Small intestine (tissue), 7 donors: Measurements from ENCODE around the gene STAT4. TPM values are rescaled to one million over a fixed set of nuclear protein-coding genes. Genes with fewer than 3 reads are reported as not detected.

Experiments used
- DNase-seq, 2 donors: peaks; one replicate each; pipeline versions ENCODE4 v3.0.0 to v3.0.0-alpha.2; 2013
- FAIRE-seq: peaks from 2 replicates; lab custom pipeline; 2012; peaks lifted over from hg19 to GRCh38; lab: Jason Lieb, UNC
- H3K27ac ChIP-seq, 3 donors: one replicate each; pipeline ENCODE4 v1.5.1; 2013; ENCODE audit warnings: low read length in 2 of 3, mild to moderate bottlenecking in 2 of 3, control low read depth in 1 of 3, inconsistent platforms in 1 of 3, low read depth in 1 of 3, moderate library complexity in 1 of 3
- H3K27me3 ChIP-seq, 3 donors: one replicate each; pipeline ENCODE4 v1.6.1; 2013; ENCODE audit warnings: low read length in 3 of 3, inconsistent platforms in 1 of 3; ENCODE audit not compliant: control insufficient read depth in 3 of 3, insufficient read depth in 3 of 3
- H3K36me3 ChIP-seq, 3 donors: one replicate each; pipeline ENCODE4 v1.6.1; 2013; ENCODE audit warnings: low read length in 3 of 3, inconsistent platforms in 1 of 3, low read depth in 1 of 3, mild to moderate bottlenecking in 1 of 3, moderate library complexity in 1 of 3; ENCODE audit not compliant: control insufficient read depth in 3 of 3, insufficient read depth in 2 of 3
- H3K4me1 ChIP-seq, 3 donors: one replicate each; pipeline ENCODE4 v1.6.1; 2013; ENCODE audit warnings: low read length in 2 of 3, inconsistent platforms in 1 of 3, low read depth in 1 of 3, mild to moderate bottlenecking in 1 of 3, moderate library complexity in 1 of 3; ENCODE audit not compliant: control insufficient read depth in 3 of 3, insufficient read depth in 2 of 3
- H3K4me3 ChIP-seq, 3 donors: one replicate each; pipeline ENCODE4 v1.5.1; 2013; ENCODE audit warnings: low read length in 3 of 3, control low read depth in 1 of 3, inconsistent platforms in 1 of 3, low read depth in 1 of 3, mild to moderate bottlenecking in 1 of 3, moderate library complexity in 1 of 3
- H3K9me3 ChIP-seq, 2 donors: one replicate each; pipeline ENCODE4 v1.6.1; 2013; ENCODE audit warnings: low read depth in 1 of 2, low read length in 1 of 2; ENCODE audit not compliant: control insufficient read depth in 2 of 2, insufficient read depth in 1 of 2
- WGBS, 3 donors: extraction: QIAGEN DNeasy Blood & Tissue Kit; methylation state at CpG; one replicate each; pipeline ENCODE4 v1.1.7; 2013; 5-methylcytosine and 5-hydroxymethylcytosine counted together
- polyA plus RNA-seq, 4 donors: library from polyadenylated mRNA; stranded (reverse) in 3 of 4; unstranded in 1 of 4; fragments of 200-250 nt in 3 of 4; fragments of 120-200 nt in 1 of 4; gene quantifications; one replicate each; pipeline versions ENCODE4 v1.2.1 to v1.2.3, GENCODE V29; 2013
- donor health status: healthy with polysubstance abuse.
- donor health status: control.
- donor health status: control.
- donor health status: Bipolar disorder and iron deficiency.
- donor health status: healthy.

Gene STAT4
- polyA plus RNA-seq, 4 donors: 1.0 to 2.8 (median 1.6) TPM

DNA sequence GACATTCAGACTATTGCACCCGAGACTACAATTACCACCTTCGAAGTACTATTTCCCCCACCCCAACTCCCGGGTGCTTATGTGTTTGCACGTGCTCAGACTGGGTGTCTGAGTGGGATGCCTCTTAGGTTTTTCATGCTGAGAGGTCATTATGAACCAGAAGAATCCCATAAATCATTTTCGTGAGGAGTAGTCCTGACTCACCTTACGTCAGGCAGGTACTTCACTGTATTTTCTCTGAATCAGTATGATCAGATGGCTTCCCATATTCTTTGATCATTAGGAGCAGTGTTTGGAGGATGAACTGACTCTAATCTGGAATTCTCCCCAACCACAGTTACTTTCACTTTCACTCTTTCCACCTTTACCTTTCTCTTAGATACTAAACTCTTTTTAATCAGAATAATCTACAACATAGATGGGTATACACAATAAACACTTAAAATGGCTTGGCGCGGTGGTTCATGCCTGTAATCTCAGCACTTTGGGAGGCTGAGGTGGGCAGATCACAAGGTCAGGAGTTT is 38.4 kb upstream of the STAT4 start:
- Histone ChIP-seq H3K4me1 (no peaks in the 10 kb centered on the region), H3K27ac (no peak overlapping the region), H3K4me3 (no peak overlapping the region), H3K36me3 (no peaks in the 10 kb centered on the region), H3K27me3 (no peaks in the 10 kb centered on the region), H3K9me3 (peaks cover 0 to 3% of the 10 kb centered on the region in 2 donors)
- FAIRE-seq: no peak
- DNase-seq: peak in 1 of 2 donors; percentile 35
- 80 to 89% (median 84%) methylated on average over 8 of the region's 8 CpGs for WGBS, 3 donors

DNA sequence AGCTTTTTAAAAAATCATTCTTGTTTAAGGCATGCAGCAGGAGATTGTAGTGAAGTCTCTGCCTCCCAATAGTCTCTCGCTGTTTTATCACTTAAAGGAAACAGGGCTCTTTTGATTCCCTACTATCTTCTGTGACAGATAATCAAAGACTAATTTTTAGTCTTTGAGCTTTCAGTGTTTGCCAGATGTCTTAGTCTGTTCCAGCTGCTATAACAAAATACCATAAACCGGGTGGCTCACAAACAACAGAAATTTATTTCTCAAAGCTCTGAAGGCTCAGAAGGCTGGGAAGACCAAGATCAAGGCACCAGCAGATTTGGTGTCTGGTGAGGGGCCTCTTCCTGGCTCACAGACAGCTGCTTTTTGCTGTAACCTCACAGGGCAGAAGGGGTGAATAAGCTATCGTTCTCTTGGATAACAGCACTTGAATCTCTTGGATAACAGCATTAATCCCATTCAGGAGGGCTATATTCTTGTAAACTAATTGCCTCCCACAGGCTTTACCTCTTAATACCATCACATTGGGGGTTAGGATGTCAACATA is 37.8 kb upstream of the STAT4 start:
- no peak overlapping the region for H3K27ac ChIP-seq
- 76 to 88% (median 84%) methylated on average over 3 of the region's 3 CpGs for WGBS, 3 donors
- no peak overlapping the region for H3K4me3 ChIP-seq
- peaks cover 0 to 3% of the 10 kb centered on the region in 2 donors for H3K9me3 ChIP-seq
- H3K27me3 ChIP-seq: no peaks in the 10 kb centered on the region
- no peak for FAIRE-seq
- no peak for DNase-seq
- H3K36me3 ChIP-seq: no peaks in the 10 kb centered on the region
- H3K4me1 ChIP-seq: no peaks in the 10 kb centered on the region

DNA sequence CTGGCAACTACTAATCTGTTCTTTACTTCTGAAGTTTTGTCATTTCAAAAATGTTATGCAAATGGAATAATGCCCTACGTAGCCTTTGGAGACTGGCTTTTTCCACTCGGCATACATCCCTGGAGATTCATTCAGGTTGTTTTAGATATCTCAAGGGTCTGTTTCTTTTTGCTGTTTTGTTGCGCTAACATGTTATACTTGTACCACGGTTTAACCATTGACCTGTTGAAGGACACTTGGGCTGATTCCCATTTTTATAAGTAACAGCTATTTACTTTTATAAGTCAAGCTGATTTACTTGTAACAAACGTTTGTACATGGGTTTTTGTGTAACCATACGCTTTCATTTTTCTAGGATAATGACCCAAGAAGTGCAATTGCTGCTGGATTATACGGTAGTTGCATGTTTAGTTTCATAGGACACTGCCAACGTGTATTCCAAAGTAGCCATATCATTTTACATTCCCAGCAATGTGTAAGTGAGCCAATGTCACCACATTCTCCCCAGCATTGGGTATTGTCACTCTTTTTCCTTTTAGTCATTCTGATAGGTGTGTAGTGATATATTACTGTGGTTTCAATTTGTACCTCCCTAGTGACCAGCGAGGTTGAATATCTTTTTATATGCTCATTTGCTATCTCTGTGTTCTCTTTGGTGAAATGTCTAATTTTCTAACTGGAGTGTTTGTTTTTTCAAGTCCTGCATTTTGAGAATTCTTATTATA is 36.5 kb upstream of the STAT4 start:
- H3K4me1 ChIP-seq: no peaks in the 10 kb centered on the region
- H3K36me3 ChIP-seq: no peaks in the 10 kb centered on the region
- H3K27me3 ChIP-seq: no peaks in the 10 kb centered on the region
- DNase-seq (no peak), FAIRE-seq (no peak)
- H3K4me3 ChIP-seq: no peak overlapping the region
- H3K27ac ChIP-seq: no peak overlapping the region
- H3K9me3 ChIP-seq: peaks cover 0 to 3% of the 10 kb centered on the region in 2 donors
- 80 to 84% (median 84%) methylated on average over 9 of the region's 9 CpGs for WGBS, 3 donors

DNA sequence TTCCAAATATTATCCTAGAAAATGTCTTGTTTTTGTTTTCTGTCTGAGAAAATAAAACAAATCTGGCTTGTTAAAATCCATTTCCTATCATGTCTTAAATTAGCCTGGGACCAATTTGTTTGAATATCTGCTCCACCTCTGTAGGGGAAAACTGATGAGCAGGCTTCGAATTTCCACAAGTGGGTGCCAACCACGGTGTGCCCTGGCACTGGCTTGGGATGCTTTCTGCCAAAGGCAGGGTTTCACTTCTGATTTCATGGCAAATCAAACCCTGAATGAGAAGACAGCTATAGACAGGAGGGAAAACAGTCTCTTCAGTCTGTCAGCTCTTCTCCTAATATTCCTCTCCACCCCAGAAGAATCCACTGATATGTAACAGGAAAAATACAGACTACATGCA is 33.7 kb upstream of the STAT4 start:
- H3K36me3 ChIP-seq: no peaks in the 10 kb centered on the region
- no peak for DNase-seq
- 80 to 92% (median 83%) methylated on average over 2 of the region's 2 CpGs for WGBS, 3 donors
- H3K4me1 ChIP-seq: peaks cover 0 to 3% (median 0%) of the 10 kb centered on the region in 3 donors
- no peaks in the 10 kb centered on the region for H3K27me3 ChIP-seq
- H3K27ac ChIP-seq: no peak overlapping the region
- no peak for FAIRE-seq
- no peaks in the 10 kb centered on the region for H3K9me3 ChIP-seq
- H3K4me3 ChIP-seq: no peak overlapping the region

DNA sequence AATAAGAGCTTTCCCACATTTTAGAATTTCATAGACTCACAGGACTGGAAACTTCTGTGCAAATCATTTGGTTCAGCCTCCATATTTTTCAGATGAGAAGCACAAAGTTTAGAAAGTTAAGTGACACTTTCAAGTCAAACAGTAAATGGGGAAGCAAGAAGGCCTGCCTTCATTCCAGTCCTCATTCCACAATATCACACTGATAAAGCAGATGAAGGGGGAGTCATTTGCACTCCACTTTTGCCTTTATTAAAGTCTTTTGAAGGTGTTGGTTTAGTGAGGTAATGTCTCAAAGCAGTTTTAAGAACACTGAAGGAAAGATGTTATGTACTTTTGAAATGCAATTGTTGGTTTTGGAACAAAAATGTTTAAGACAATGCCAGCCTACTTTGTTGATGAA is 32.7 kb upstream of the STAT4 start:
- peaks cover 0 to 3% (median 3%) of the 10 kb centered on the region in 3 donors for H3K4me1 ChIP-seq
- no peak overlapping the region for H3K27ac ChIP-seq
- no peaks in the 10 kb centered on the region for H3K9me3 ChIP-seq
- FAIRE-seq: no peak
- no peaks in the 10 kb centered on the region for H3K36me3 ChIP-seq
- DNase-seq: no peak
- H3K4me3 ChIP-seq: no peak overlapping the region
- no peaks in the 10 kb centered on the region for H3K27me3 ChIP-seq

DNA sequence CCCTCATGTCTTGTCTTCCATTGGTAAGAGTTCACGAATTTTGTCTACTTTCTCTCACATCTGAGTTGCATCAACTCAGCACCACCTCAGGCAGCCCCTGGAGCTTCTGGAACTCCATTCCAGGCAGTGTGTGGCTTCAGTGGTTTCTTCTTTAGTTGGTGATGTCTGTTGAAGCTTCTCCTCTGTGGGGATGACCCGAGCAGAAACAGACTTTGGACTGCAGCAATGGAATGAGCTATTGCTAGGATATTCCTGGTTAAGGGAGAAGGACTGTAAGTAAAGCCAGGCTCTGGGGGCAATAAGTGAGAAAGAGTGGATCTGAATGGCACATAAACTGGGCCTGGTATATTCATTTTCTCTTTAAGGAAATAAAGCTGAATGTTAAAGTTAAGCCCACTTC is 32.3 kb upstream of the STAT4 start:
- DNase-seq (peak in 1 of 2 donors; percentile 30), FAIRE-seq (no peak)
- no peaks in the 10 kb centered on the region for H3K36me3 ChIP-seq
- H3K9me3 ChIP-seq: no peaks in the 10 kb centered on the region
- H3K4me3 ChIP-seq: no peak overlapping the region
- 65 to 79% (median 75%) methylated on average over 2 of the region's 2 CpGs for WGBS, 3 donors
- H3K27me3 ChIP-seq: no peaks in the 10 kb centered on the region
- peaks cover 0 to 5% (median 4%) of the 10 kb centered on the region in 3 donors for H3K4me1 ChIP-seq
- no peak overlapping the region for H3K27ac ChIP-seq

DNA sequence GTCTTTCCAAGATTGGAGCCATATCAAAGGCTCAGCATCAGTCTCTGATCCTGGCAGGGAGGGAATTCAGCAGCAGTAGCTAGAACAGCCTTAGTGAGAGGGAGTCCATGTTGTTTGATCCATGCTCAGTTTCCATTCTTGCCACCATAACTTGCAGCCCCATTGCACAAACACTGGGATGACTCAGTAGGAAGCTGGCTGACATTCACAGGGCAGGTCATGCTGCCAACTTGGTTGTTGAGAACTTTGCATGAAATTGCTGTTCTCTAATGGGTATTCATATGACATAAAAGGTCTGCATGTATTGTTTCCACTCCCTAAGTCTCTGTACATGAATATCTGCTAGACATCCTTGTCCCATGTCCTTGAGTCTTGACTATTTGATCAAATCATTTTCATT is 29.9 kb upstream of the STAT4 start:
- Histone ChIP-seq H3K4me3 (no peak overlapping the region), H3K4me1 (peaks cover 0 to 10% (median 8%) of the 10 kb centered on the region in 3 donors), H3K36me3 (no peaks in the 10 kb centered on the region), H3K27ac (no peak overlapping the region), H3K27me3 (no peaks in the 10 kb centered on the region), H3K9me3 (no peaks in the 10 kb centered on the region)
- no peak for FAIRE-seq
- DNase-seq: no peak

DNA sequence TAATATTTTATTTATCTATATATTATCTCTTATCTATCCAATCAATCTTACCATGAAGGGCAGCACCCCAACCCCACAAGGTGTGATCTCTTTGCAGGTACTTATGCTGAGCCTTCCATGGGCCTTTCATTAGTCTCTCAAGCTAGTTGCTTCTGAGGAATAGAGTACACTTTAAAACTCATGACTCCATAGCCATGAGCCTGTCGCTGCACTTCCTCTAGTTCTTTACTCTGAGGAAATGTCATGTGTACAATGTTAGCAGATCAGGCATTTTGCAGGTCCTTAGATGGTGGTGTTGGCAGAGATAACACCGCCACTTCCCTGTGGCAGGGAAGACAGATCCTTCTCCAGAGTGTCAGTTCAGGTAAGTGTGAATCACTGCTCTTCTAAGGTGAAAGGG is 29.5 kb upstream of the STAT4 start:
- Histone ChIP-seq H3K4me1 (peaks cover 0 to 10% (median 8%) of the 10 kb centered on the region in 3 donors), H3K36me3 (no peaks in the 10 kb centered on the region), H3K4me3 (no peak overlapping the region), H3K27me3 (no peaks in the 10 kb centered on the region), H3K27ac (no peak overlapping the region), H3K9me3 (no peaks in the 10 kb centered on the region)
- 94 to 98% (median 94%) methylated on average over 2 of the region's 2 CpGs for WGBS, 3 donors
- FAIRE-seq (no peak), DNase-seq (no peak)
